ENCODE measurements around the gene SFMBT2. TPM values are rescaled to one million over a fixed set of nuclear protein-coding genes. Genes with fewer than 3 reads are reported as not detected.
"Not testable (repeated sequence)": the region's sequence is repeated elsewhere in the genome, so short reads cannot be mapped to it uniquely, and the experiment has no call there.

SFMBT2 gene
- total RNA-seq, 1 experiment from 2014 or later: 8.2 TPM

- Histone ChIP-seq H3K9me3 (replicated peaks) (no peaks in the 10 kb centered on the region), H3K4me1 (no peaks in the 10 kb centered on the region), H3K4me3 (no peak overlapping the region), H3K36me3 (no peaks in the 10 kb centered on the region), H3K27ac (no peak overlapping the region), H3K27me3 (no peaks in the 10 kb centered on the region)
- no peak for DNase-seq
Observed at GRCh38 chr10:7317786-7318446, 92.9 kb downstream of the SFMBT2 start.

DNA sequence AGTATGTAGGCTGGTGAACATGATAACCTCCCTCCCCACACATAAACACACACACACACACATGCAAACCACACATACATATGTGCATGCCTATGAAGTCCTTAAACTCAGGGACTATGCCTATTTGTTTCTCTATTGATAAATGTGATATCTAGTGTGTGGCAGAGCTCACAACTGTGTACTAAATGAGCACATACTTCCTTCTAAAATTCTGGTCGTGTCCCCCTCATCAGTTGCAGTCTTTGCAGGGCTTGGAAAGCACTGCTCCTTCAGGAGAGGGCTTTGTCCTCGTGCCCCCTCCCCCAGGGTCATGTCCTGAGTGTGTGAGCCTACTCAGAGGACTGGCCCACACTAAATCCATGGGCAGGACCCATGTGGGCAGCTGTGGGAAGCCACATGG is 94.0 kb downstream of the SFMBT2 start:
- H3K4me3 ChIP-seq: no peak overlapping the region
- no peaks in the 10 kb centered on the region for H3K4me1 ChIP-seq
- no peaks in the 10 kb centered on the region for H3K36me3 ChIP-seq
- no peak for DNase-seq
- no peaks in the 10 kb centered on the region for H3K27me3 ChIP-seq
- H3K27ac ChIP-seq: no peak overlapping the region
- no peaks in the 10 kb centered on the region for H3K9me3 ChIP-seq (replicated peaks)

DNA sequence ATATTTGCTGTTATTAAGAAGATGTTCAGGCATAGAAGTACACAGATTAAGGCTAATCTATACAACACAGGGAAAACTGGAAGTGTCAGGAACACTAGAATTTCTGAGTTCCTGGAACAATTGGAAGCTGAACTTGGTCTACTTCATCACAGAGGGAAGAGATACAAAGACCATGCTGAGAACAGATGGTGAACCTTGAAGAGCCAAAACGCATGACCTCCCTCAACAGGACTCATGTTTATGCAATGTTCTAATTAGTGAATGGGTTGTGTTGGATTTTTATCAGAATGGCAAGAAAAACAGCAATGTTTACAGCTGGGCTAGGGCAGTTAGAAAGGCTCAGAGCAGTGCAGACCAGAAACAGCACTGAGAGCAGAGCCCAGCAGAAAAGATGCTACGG is 94.9 kb downstream of the SFMBT2 start:
- Histone ChIP-seq H3K27ac (no peak overlapping the region), H3K27me3 (no peaks in the 10 kb centered on the region), H3K9me3 (replicated peaks) (no peaks in the 10 kb centered on the region), H3K36me3 (no peaks in the 10 kb centered on the region), H3K4me3 (no peak overlapping the region), H3K4me1 (no peaks in the 10 kb centered on the region)
- no peak for DNase-seq

- H3K4me3 ChIP-seq: no peak overlapping the region
- DNase-seq: no peak
- H3K9me3 ChIP-seq (replicated peaks): no peaks in the 10 kb centered on the region
- H3K36me3 ChIP-seq: no peaks in the 10 kb centered on the region
- H3K27me3 ChIP-seq: no peaks in the 10 kb centered on the region
- no peak overlapping the region for H3K27ac ChIP-seq
- H3K4me1 ChIP-seq: no peaks in the 10 kb centered on the region
Observed at GRCh38 chr10:7314170-7314569, 96.7 kb downstream of the SFMBT2 start.

- Histone ChIP-seq H3K9me3 (replicated peaks) (no peaks in the 10 kb centered on the region), H3K27ac (no peak overlapping the region), H3K27me3 (no peaks in the 10 kb centered on the region), H3K36me3 (no peaks in the 10 kb centered on the region), H3K4me1 (no peaks in the 10 kb centered on the region), H3K4me3 (no peak overlapping the region)
- DNase-seq: no peak
Observed at GRCh38 chr10:7312488-7312857, 98.4 kb downstream of the SFMBT2 start.

GRCh38 chr10:7311850-7312487 is 98.9 kb downstream of the SFMBT2 start:
- not testable (repeated sequence) for H3K27me3 ChIP-seq; DNase-seq; H3K27ac ChIP-seq; H3K4me3 ChIP-seq; H3K4me1 ChIP-seq; H3K9me3 ChIP-seq (replicated peaks); H3K36me3 ChIP-seq

GRCh38 chr10:7311218-7311849 is 99.5 kb downstream of the SFMBT2 start:
- no peaks in the 10 kb centered on the region for H3K36me3 ChIP-seq
- no peaks in the 10 kb centered on the region for H3K27me3 ChIP-seq
- no peaks in the 10 kb centered on the region for H3K9me3 ChIP-seq (replicated peaks)
- DNase-seq: no peak
- H3K4me3 ChIP-seq: no peak overlapping the region
- H3K4me1 ChIP-seq: no peaks in the 10 kb centered on the region
- H3K27ac ChIP-seq: no peak overlapping the region

DNA sequence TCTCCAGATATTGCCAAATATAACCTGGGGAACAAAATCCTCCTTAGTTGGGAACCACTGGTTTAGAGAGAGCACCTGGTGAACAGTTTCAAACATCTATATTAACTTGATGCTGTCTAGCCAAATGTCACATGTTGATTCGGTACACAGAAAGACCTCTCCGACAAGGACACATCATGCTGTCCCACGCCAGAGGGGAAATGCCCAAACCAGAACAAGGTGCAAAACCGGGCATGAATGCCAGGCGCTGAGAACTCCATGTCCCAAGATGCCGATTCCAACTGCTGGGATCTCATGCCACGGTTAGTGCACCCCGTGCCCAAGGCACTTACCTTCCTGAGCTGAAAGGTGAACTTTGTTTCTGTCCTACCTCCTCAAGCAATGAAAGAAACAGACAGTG is 100.8 kb downstream of the SFMBT2 start:
- DNase-seq: no peak

GRCh38 chr10:7308826-7309225 is 102.0 kb downstream of the SFMBT2 start:
- no peaks in the 10 kb centered on the region for H3K36me3 ChIP-seq
- H3K27ac ChIP-seq: no peak overlapping the region
- no peaks in the 10 kb centered on the region for H3K9me3 ChIP-seq (replicated peaks)
- no peaks in the 10 kb centered on the region for H3K27me3 ChIP-seq
- no peak overlapping the region for H3K4me3 ChIP-seq
- H3K4me1 ChIP-seq: no peaks in the 10 kb centered on the region
- DNase-seq: no peak

More for the DNA sequence above, 100.8 kb downstream of the SFMBT2 start:
- Histone ChIP-seq H3K36me3 (no peaks in the 10 kb centered on the region), H3K4me1 (no peaks in the 10 kb centered on the region), H3K9me3 (replicated peaks) (no peaks in the 10 kb centered on the region), H3K27ac (no peak overlapping the region), H3K4me3 (no peak overlapping the region), H3K27me3 (no peaks in the 10 kb centered on the region)

DNA sequence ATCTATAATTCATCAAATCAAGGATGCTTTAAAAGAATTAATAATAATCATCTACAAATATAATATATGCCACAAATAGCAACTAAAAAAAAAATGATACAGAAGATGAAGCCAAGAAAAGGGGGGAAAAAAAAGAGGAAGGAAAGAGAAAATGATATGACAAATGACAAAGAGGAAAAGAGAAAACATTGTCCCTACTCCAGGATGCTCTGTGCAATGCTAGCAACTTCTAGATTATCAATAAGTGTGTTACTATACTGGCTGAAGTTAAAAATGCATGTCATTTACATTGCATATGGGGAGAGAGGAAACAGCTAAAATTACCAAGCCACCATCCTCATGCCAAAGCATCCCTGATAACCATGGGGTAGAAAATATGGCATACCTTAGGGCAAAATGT is 104.2 kb downstream of the SFMBT2 start:
- H3K4me3 ChIP-seq: no peak overlapping the region
- H3K27me3 ChIP-seq: no peaks in the 10 kb centered on the region
- peaks cover 8% of the 10 kb centered on the region; the same call in 1 of the 2 replicates for H3K4me1 ChIP-seq

DNA sequence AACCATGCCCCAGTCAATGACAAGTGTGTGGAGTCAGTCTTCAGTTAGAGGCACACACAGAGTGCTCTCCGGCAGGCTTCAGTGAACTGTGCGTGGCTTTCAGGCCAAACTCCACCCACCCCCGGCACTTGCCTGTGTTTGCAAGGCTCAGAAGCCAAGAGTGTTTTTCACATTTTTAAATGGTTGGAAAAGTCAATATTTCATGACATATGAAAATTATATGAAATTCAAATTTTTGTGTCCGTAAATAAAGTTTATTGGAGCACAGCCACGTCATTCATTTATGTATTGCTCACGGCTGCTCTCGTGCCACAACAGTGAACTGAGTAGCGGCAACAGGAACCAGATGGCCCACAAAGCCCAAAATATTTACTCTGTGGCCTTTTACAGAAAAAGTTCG is 104.7 kb downstream of the SFMBT2 start:
- no peaks in the 10 kb centered on the region for H3K36me3 ChIP-seq
- H3K9me3 ChIP-seq (replicated peaks): no peaks in the 10 kb centered on the region
- no peak for DNase-seq
- H3K27me3 ChIP-seq: no peaks in the 10 kb centered on the region
- H3K4me1 ChIP-seq: peaks cover 8% of the 10 kb centered on the region; the same call in 1 of the 2 replicates
- no peak overlapping the region for H3K27ac ChIP-seq
- H3K4me3 ChIP-seq: no peak overlapping the region

More for the DNA sequence above, 104.2 kb downstream of the SFMBT2 start:
- H3K27ac ChIP-seq: no peak overlapping the region
- no peaks in the 10 kb centered on the region for H3K9me3 ChIP-seq (replicated peaks)
- DNase-seq: no peak
- H3K36me3 ChIP-seq: no peaks in the 10 kb centered on the region

DNA sequence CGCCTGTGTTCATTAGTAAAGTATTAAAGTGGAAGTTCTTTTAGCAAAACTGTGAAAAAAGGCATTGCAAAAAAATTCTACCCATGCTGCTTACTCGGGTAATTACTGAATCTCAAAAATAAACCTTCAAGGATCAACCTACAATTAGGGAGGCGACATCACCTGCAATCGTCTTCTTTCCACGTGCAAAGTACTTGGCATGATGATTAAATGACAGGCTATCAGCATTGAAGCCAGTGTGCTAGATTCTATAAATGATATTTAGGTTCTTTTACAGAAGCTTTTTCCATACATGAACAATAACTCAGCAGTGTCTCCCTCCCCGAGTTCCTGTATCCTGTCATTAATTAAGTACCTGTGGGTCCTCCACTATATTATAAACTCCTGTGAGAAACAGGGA is 105.8 kb downstream of the SFMBT2 start:
- Histone ChIP-seq H3K4me3 (no peak overlapping the region), H3K27me3 (no peaks in the 10 kb centered on the region), H3K9me3 (replicated peaks) (no peaks in the 10 kb centered on the region), H3K4me1 (peaks cover 8% of the 10 kb centered on the region; the same call in 1 of the 2 replicates), H3K27ac (no peak overlapping the region), H3K36me3 (no peaks in the 10 kb centered on the region)
- no peak for DNase-seq

- Histone ChIP-seq H3K4me3 (no peak overlapping the region), H3K27me3 (no peaks in the 10 kb centered on the region), H3K36me3 (no peaks in the 10 kb centered on the region), H3K4me1 (peaks cover 8% of the 10 kb centered on the region; the same call in 1 of the 2 replicates), H3K9me3 (replicated peaks) (no peaks in the 10 kb centered on the region), H3K27ac (no peak overlapping the region)
- DNase-seq: no peak
Observed at GRCh38 chr10:7304110-7304509, 106.7 kb downstream of the SFMBT2 start.

GRCh38 chr10:7302930-7303557 is 107.8 kb downstream of the SFMBT2 start:
- H3K36me3 ChIP-seq: no peaks in the 10 kb centered on the region
- H3K27me3 ChIP-seq: no peaks in the 10 kb centered on the region
- H3K27ac ChIP-seq: peak overlapping the region; percentile 12; the same call in 1 of the 2 replicates
- H3K9me3 ChIP-seq (replicated peaks): no peaks in the 10 kb centered on the region
- DNase-seq: peak in 1 of 2 experiments; percentile 21
- H3K4me3 ChIP-seq: no peak overlapping the region
- peaks cover 8% of the 10 kb centered on the region; the same call in 1 of the 2 replicates for H3K4me1 ChIP-seq

- Histone ChIP-seq H3K9me3 (replicated peaks) (no peaks in the 10 kb centered on the region), H3K27me3 (no peaks in the 10 kb centered on the region), H3K36me3 (no peaks in the 10 kb centered on the region), H3K27ac (peak overlapping the region; percentile 12; the same call in 1 of the 2 replicates), H3K4me3 (no peak overlapping the region), H3K4me1 (peaks cover 8% of the 10 kb centered on the region; the same call in 1 of the 2 replicates)
- DNase-seq: no peak
Observed at GRCh38 chr10:7302392-7302906, 108.4 kb downstream of the SFMBT2 start.
